Measurements from ENCODE around the gene ARSJ.
A peak's percentile ranks its signal among the peaks of the same experiment; 100 is the strongest.

Gene ARSJ

DNA sequence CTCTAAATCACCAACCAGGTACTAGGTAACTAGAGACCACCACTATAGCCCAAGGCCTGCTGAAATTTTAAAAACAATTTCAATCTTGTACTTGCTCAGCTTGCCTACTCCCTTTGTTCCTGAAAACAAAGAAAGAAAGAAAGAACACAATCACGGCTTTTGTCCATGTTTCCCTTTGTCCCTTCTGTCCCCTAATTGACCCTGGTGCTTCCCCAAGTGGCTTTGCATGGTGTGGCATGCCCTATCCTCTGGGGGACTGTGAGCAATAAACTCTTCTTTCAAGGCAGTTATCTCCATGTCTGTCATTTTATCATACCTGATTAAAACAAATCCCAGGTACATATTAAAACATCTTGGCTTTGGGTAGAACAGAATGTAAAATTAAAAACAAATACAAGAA is 94.8 kb downstream of the ARSJ start:
- no peak overlapping the region for H3K4me3 ChIP-seq (ENCODE audit: low read depth, low read length)
- ChIA-PET POLR2A (no interaction called here), CTCF (interaction anchor here (1.1 kb wide), 1 partner anchor 23 kb away, joined by 4 read pairs; no protein-coding TSS in a partner anchor)
- no peak for DNase-seq (ENCODE audit: low read depth, low spot score)
- TF ChIP-seq, protein P1, sequence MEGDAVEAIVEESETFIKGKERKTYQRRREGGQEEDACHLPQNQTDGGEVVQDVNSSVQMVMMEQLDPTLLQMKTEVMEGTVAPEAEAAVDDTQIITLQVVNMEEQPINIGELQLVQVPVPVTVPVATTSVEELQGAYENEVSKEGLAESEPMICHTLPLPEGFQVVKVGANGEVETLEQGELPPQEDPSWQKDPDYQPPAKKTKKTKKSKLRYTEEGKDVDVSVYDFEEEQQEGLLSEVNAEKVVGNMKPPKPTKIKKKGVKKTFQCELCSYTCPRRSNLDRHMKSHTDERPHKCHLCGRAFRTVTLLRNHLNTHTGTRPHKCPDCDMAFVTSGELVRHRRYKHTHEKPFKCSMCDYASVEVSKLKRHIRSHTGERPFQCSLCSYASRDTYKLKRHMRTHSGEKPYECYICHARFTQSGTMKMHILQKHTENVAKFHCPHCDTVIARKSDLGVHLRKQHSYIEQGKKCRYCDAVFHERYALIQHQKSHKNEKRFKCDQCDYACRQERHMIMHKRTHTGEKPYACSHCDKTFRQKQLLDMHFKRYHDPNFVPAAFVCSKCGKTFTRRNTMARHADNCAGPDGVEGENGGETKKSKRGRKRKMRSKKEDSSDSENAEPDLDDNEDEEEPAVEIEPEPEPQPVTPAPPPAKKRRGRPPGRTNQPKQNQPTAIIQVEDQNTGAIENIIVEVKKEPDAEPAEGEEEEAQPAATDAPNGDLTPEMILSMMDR (IDR thresholded peaks at IDR 0.05; ENCODE audit: insufficient read depth, low read length, missing control alignments): no peak

DNA sequence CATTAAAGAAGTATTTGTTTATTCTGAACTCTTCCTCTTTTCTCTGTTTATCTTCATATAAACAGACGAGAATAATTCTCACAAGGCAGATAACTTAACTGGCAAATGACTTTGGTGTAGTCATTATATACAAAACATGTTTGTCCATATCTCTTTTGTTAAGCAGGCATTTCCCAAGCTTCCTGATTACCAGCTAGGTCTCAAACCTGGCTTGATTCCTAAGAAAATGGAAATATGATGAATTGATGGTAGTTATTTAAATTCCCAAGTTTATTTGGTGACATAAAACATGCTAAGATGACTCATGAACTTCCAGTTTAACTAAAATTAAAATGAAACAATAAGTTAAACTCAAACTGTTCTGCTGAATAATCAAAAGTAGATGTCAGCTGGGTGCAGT is 96.8 kb downstream of the ARSJ start:
- ChIA-PET POLR2A (no interaction called here), CTCF (no interaction called here)
- H3K4me3 ChIP-seq (ENCODE audit: low read depth, low read length): no peak overlapping the region
- DNase-seq (ENCODE audit: low read depth, low spot score): no peak
- TF ChIP-seq, protein P1 (IDR thresholded peaks at IDR 0.05; ENCODE audit: insufficient read depth, low read length, missing control alignments): no peak

DNA sequence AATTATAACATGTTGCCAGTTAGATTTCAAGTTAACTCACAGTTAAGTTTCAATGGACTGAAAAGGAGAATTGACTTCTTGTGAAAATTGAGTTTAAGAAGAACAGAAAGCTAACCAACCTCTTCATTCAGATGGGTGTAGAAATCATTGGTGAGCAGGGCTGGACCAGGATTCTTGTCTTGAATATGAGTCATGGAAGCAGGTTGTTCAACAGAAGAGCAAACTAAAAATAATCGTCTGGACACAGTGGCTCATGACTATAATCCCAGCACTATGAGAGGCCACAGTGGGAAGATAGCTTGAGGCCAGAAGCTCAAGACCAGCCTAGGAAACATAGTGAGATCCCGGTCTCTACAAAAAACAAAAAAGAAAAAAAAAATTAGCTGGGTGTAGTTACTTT is 98.2 kb downstream of the ARSJ start:
- CTCF ChIA-PET: no interaction called here
- no peak overlapping the region for H3K4me3 ChIP-seq (ENCODE audit: low read depth, low read length)

DNA sequence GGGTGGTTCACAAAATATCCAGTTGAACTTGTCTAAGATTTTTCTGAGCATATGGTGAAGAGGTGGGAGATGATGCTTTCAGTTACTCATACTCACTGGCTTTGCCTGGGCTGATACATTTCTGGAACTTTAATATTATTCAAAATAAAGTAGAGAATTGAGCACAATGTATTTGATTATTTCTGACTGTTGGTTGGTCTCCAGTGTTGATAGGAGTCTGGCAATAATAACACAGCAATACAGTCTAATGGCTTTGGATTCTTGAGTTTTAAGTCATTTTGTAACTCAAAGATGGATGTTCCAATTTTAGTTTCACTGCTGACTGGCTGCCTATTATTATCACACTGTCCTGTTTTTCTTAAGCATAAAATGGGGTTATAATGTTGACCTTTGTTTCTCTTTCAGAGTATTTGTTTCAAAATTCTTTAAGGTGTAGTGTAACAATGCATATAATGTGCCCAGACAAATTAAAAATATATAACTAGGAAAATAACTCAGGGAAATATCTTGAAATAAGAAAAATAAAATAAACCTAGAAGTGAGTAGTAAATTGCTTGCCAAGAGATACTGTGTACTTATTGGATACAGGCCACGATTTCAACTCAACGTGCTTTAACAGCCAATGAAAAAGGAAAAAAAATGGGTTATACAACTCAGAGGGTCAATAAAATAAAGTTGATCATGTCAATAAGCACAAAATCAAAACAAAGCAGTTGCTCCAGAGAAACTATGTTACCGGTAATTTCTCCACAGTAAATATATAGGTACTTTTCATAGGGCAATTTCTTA is 99.0 kb downstream of the ARSJ start:
- no peak overlapping the region for H3K4me3 ChIP-seq (ENCODE audit: low read depth, low read length)
- TF ChIP-seq, protein P1 (IDR thresholded peaks at IDR 0.05; ENCODE audit: insufficient read depth, low read length, missing control alignments): no peak
- ChIA-PET POLR2A (no interaction called here), CTCF (no interaction called here)
- no peak for DNase-seq (ENCODE audit: low read depth, low spot score)

More for the DNA sequence above, 98.2 kb downstream of the ARSJ start:
- POLR2A ChIA-PET: no interaction called here
- TF ChIP-seq, protein P1 (IDR thresholded peaks at IDR 0.05; ENCODE audit: insufficient read depth, low read length, missing control alignments): no peak
- no peak for DNase-seq (ENCODE audit: low read depth, low spot score)

DNA sequence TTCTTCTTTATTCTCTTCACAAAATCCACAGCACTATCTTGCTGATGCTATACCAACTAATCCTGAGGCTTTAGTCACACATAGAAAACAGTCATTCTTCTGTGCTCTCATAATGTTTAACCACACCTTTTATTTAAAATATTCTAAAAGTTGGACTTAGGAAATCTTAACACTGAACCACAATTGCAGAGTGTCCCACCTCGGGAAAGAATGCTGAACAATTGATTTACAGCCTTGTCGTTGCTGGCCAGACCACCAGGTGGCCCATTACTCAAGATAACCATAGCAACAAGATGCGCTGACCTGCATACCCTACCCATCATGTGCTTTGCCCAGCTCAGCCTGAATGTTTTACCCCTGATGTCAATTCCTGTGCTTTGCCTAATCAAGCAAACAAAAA is 100.8 kb downstream of the ARSJ start:
- no peak for DNase-seq (ENCODE audit: low read depth, low spot score)
- POLR2A ChIA-PET: no interaction called here
- TF ChIP-seq, protein P1 (IDR thresholded peaks at IDR 0.05; ENCODE audit: insufficient read depth, low read length, missing control alignments): peak; percentile 8
- no peak overlapping the region for H3K4me3 ChIP-seq (ENCODE audit: low read depth, low read length)
- CTCF ChIA-PET: interaction anchor here (0.8 kb wide), 1 partner anchor 9 kb away, joined by 3 read pairs; no protein-coding TSS in a partner anchor

DNA sequence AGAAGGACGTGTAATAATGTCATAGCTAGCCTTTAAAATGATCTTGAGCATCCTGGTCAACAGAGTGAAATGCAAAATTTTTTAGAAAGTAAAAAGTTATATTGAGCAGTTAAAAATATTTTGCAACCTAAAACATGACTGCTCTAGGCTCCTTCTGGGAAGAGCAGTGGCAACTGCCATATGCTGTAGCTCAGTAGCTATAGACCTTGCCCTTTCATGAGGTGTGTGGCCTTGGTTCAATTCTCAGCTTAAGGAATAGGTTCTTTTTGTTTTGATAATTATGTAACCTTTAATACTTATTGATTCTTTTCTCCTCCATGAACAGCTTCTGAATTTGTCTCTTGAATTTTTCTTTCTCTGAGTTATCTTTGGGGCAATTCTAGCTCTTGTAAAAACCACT is 105.0 kb downstream of the ARSJ start:
- ChIA-PET CTCF (interaction anchor here (1.6 kb wide), 1 partner anchor 480 kb away, joined by 4 read pairs; no protein-coding TSS in a partner anchor), POLR2A (no interaction called here)
- TF ChIP-seq, protein P1 (IDR thresholded peaks at IDR 0.05; ENCODE audit: insufficient read depth, low read length, missing control alignments): no peak

More for the DNA sequence above, 105.0 kb downstream of the ARSJ start:
- no peak for DNase-seq (ENCODE audit: low read depth, low spot score)
- no peak overlapping the region for H3K4me3 ChIP-seq (ENCODE audit: low read depth, low read length)

Measured in AG04449 (cell line).